ENCODE results near the gene KLLN. TPM values are rescaled to one million over a fixed set of nuclear protein-coding genes. Genes with fewer than 3 reads are reported as not detected.

Gene KLLN
- total and polyA plus RNA-seq, 2 donors (not counting 1 experiment from before 2014, with no cell fraction given), result 0.49 to 0.66 TPM

GRCh38 chr10:87845624-87845998 is 17.7 kb downstream of the KLLN start:
- Histone ChIP-seq H3K27me3 (ENCODE audit: control insufficient read depth, insufficient read depth, low read length) (no peaks in the 10 kb centered on the region), H3K79me2 (ENCODE audit: control insufficient read depth, insufficient read depth, low read length) (no peaks in the 10 kb centered on the region), H3K36me3 (ENCODE audit: control insufficient read depth, insufficient read depth, low read length) (no peaks in the 10 kb centered on the region), H3K4me2 (ENCODE audit: extremely low read depth, insufficient read depth, low read length) (no peak overlapping the region), H3K27ac (ENCODE audit: insufficient read depth, low read length) (peak overlapping the region; percentile 33), H3K9me3 (ENCODE audit: control insufficient read depth, insufficient read depth, low read depth, low read length) (no peaks in the 10 kb centered on the region), H4K20me1 (ENCODE audit: control insufficient read depth, extremely low read depth, insufficient read depth, low read length) (no peaks in the 10 kb centered on the region), H3K9ac (ENCODE audit: insufficient read depth, low read length) (no peak overlapping the region), H3K4me3 (replicated peaks in 1 of 4; ENCODE audit: control extremely low read depth in 1 of 4, insufficient read depth in 1 of 4, low read depth in 3 of 4, low read length in 4 of 4) (no peak overlapping the region), H2AFZ (ENCODE audit: low read length) (no peak overlapping the region), H3K4me1 (ENCODE audit: control insufficient read depth, extremely low read depth, insufficient read depth, low read length) (peaks cover 2% of the 10 kb centered on the region)
- peak in 1 of 2 donors; percentile 14 for DNase-seq (ENCODE audit: low read depth in 2 of 2)
- TF ChIP-seq CTCF (conservative IDR thresholded peaks at IDR 0.05 in 1 of 2, IDR thresholded peaks at IDR 0.05 in 1 of 2; ENCODE audit: low read depth in 1 of 2, low read length in 2 of 2) (no peak), EZH2 (IDR thresholded peaks at IDR 0.05; ENCODE audit: low read length, missing control alignments) (no peak)

DNA sequence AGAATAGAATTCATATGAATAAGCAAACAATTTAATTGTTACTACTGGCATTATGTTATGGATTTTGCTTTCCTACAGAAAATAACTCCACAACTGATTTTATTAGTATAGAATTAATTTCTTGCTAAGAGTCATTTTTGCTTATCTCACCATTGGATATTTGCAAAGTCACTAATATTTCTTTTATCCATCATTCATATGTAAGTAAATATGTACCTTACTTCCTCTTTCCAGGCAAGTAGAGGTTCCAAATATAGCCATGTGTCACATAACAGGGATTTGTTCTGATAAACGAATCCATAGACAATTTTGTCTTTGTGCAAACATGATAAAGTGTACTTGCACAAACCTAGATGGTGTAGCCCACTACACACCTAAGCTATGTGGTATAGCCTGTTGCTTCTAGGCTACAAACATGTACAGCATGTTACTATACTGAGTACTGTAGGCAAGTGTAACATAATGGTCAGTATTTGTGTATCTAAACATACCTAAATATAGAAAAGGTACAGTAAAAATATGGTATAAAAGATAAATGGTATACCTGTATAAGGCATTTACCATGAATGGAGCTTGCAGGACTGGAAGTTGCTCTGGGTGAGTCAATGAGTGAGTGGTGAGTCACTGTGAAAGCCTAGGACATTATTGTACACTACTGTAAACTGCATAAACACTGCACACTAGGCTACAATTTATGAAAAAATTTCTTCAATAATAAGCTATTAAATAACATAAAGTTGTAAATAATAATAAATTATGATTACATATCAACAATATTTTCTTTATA is 18.3 kb downstream of the KLLN start:
- Histone ChIP-seq H3K9me3 (ENCODE audit: control insufficient read depth, insufficient read depth, low read depth, low read length) (no peaks in the 10 kb centered on the region), H3K27me3 (ENCODE audit: control insufficient read depth, insufficient read depth, low read length) (no peaks in the 10 kb centered on the region), H2AFZ (ENCODE audit: low read length) (no peak overlapping the region), H3K27ac (ENCODE audit: insufficient read depth, low read length) (no peak overlapping the region), H3K36me3 (ENCODE audit: control insufficient read depth, insufficient read depth, low read length) (no peaks in the 10 kb centered on the region), H3K4me1 (ENCODE audit: control insufficient read depth, extremely low read depth, insufficient read depth, low read length) (peaks cover 2% of the 10 kb centered on the region), H3K4me3 (replicated peaks in 1 of 4; ENCODE audit: control extremely low read depth in 1 of 4, insufficient read depth in 1 of 4, low read depth in 3 of 4, low read length in 4 of 4) (no peak overlapping the region), H3K9ac (ENCODE audit: insufficient read depth, low read length) (no peak overlapping the region), H3K79me2 (ENCODE audit: control insufficient read depth, insufficient read depth, low read length) (no peaks in the 10 kb centered on the region), H4K20me1 (ENCODE audit: control insufficient read depth, extremely low read depth, insufficient read depth, low read length) (no peaks in the 10 kb centered on the region), H3K4me2 (ENCODE audit: extremely low read depth, insufficient read depth, low read length) (no peak overlapping the region)
- no peak for TF ChIP-seq CTCF (conservative IDR thresholded peaks at IDR 0.05 in 1 of 2, IDR thresholded peaks at IDR 0.05 in 1 of 2; ENCODE audit: low read depth in 1 of 2, low read length in 2 of 2)
- TF ChIP-seq EZH2 (IDR thresholded peaks at IDR 0.05; ENCODE audit: low read length, missing control alignments), result no peak
- peak; percentile 72 to 77 for DNase-seq (ENCODE audit: low read depth in 2 of 2)

DNA sequence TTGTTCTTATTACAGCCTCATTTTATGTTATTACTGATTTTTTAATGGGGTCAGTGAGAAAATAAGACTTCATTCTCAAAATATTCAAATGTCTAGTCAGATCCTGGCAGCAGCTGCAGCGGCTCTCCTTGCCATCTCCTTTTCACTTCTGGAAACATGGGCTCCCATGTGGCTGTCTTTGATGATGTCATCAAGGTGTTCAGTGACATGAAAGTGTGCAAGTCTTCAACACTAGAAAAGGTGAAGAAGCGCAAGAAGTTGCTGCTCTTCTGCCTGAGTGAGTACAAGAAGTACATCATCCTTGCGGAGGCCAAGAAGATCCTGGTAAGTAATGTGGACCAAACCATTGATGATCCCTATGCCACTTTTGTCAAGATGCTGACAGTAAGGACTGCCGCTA is 19.6 kb downstream of the KLLN start:
- H2AFZ ChIP-seq (ENCODE audit: low read length), result no peak overlapping the region
- no peaks in the 10 kb centered on the region for H4K20me1 ChIP-seq (ENCODE audit: control insufficient read depth, extremely low read depth, insufficient read depth, low read length)
- no peak overlapping the region for H3K27ac ChIP-seq (ENCODE audit: insufficient read depth, low read length)
- H3K4me3 ChIP-seq (replicated peaks in 1 of 4; ENCODE audit: control extremely low read depth in 1 of 4, insufficient read depth in 1 of 4, low read depth in 3 of 4, low read length in 4 of 4), result no peak overlapping the region
- no peaks in the 10 kb centered on the region for H3K79me2 ChIP-seq (ENCODE audit: control insufficient read depth, insufficient read depth, low read length)
- no peaks in the 10 kb centered on the region for H3K36me3 ChIP-seq (ENCODE audit: control insufficient read depth, insufficient read depth, low read length)
- no peaks in the 10 kb centered on the region for H3K9me3 ChIP-seq (ENCODE audit: control insufficient read depth, insufficient read depth, low read depth, low read length)
- no peak overlapping the region for H3K4me2 ChIP-seq (ENCODE audit: extremely low read depth, insufficient read depth, low read length)
- peaks cover 2% of the 10 kb centered on the region for H3K4me1 ChIP-seq (ENCODE audit: control insufficient read depth, extremely low read depth, insufficient read depth, low read length)
- no peaks in the 10 kb centered on the region for H3K27me3 ChIP-seq (ENCODE audit: control insufficient read depth, insufficient read depth, low read length)
- DNase-seq (ENCODE audit: low read depth in 2 of 2), result peak in 1 of 2 donors; percentile 18
- TF ChIP-seq CTCF (conservative IDR thresholded peaks at IDR 0.05 in 1 of 2, IDR thresholded peaks at IDR 0.05 in 1 of 2; ENCODE audit: low read depth in 1 of 2, low read length in 2 of 2), result no peak
- no peak overlapping the region for H3K9ac ChIP-seq (ENCODE audit: insufficient read depth, low read length)
